ENCODE data around the gene TXNRD2.

DNA sequence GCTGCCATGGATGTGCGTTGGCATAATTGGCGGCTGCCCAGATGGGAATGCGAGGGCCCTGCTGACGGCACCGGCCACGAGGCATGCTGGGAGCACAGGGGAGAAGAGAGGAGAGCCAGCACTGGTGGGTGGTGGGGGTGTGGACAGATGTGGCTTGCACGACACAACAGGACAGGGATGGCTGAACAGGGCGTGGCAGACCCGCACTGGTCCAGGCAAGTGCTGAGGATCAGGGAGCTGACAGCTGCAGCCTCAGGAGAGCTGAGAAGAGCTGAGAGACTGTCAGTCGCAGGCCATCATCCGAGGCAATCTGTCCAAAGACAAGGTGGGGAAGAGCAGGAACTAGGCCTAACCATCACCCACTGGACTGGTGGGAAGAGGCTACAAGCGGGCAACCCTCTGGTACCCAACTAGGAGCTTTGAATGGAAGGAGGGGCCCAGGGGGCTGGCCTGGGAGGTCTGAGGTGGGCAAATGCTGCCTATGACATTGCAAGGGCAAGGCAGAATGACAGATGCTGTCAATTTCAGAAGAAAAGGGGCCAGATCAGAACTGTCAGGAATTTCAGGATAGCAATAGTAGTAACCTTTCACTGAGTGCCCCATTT is 89.3 kb downstream of the TXNRD2 start:
- TF ChIP-seq GATA3 (IDR thresholded peaks at IDR 0.05; ENCODE audit: low read depth, low read length) (no peak), GATA2 (IDR thresholded peaks at IDR 0.05; ENCODE audit: low read depth, low read length) (no peak)
